T-helper 2 cell (primary cell): ENCODE data around the gene CES2.
"Not testable (repeated sequence)": the region's sequence is repeated elsewhere in the genome, so short reads cannot be mapped to it uniquely, and the experiment has no call there.

Experiments
- DNase-seq, 5 experiments: peaks; one replicate each; pipeline versions ENCODE4 v3.0.0 to v3.0.0-alpha.2; 2012 to 2022
- total RNA-seq, 2 donors: gene quantifications; one replicate each; lab custom pipeline; 2026; lab: John Stamatoyannopoulos, UW

Gene CES2, protein sequence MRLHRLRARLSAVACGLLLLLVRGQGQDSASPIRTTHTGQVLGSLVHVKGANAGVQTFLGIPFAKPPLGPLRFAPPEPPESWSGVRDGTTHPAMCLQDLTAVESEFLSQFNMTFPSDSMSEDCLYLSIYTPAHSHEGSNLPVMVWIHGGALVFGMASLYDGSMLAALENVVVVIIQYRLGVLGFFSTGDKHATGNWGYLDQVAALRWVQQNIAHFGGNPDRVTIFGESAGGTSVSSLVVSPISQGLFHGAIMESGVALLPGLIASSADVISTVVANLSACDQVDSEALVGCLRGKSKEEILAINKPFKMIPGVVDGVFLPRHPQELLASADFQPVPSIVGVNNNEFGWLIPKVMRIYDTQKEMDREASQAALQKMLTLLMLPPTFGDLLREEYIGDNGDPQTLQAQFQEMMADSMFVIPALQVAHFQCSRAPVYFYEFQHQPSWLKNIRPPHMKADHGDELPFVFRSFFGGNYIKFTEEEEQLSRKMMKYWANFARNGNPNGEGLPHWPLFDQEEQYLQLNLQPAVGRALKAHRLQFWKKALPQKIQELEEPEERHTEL
- 30.5 to 30.9 reads per million in 2 donors for total RNA-seq

DNA sequence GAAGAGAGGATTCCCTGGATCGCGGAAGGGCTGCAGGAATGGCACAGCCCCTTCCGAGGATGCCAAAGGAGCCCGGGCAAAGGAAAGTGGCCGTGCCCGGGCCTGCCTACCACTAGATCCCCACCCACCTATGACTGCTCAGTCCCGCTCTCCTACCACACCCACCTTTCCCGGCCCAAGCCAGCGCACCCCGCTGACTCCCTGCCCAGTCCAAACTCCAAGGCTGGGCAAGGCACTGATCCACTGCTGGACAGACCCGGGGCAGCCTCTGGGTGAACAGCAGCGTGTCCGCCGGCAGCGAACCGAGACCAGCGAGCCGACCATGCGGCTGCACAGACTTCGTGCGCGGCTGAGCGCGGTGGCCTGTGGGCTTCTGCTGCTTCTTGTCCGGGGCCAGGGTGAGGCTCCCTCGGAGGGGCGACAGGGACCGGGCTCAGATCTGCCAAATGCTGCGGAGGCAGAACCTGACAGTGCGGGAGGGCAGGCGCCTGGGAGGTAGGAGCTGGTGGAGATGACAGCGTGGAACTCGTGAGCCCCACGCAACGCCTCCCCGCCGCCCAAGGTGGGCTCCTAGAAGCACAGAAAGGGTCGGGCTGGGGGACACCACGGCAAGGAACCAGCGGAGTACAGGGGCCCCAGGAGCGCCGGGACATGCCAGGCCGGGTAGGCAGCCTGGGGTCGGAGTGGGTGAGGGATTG is at the start of gene CES2:
CES2 (plus strand) TSS at position 203 of the 698 bp plus-strand sequence; CDS start at position 323, 120 bp downstream.
- DNase-seq = no peak

DNA sequence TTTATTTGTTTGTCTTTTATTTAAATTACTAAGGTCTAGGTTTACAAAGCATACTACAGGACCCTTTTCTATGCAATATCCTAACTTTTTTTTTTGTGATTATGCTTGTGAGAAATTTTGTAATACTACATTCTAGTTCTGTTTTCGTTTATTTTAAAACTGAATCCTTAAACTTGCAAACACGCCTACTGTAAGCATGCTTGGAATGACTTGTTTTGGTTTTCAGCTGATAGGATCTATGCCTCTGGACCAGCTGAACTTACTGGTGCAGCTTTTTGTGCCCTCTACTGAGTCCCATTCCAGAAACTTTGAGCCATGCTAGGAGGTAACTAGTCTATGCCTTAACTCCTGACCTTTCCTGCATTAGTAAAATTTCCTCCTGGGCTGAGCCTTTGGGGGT is 49.0 kb upstream of the CES2 start:
- no peak for DNase-seq

DNA sequence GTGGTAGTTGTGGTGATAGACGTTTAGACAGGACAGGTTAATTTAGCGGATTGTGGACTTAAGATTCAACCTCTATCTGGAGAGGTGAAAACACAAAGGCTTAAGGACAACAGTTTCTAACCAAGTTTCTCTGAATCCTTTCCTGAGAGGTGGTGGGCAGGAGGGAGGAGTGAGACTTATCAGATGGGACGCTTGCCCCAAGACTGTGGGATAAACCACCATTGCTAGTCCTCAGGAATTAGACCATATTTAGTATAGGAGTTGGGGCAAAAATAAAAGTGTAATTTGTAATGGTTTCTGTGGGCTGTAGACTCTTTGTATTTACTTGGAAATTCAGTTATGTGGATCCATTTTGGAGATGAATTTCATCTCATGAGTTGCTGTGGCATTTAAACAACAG is 48.4 kb upstream of the CES2 start:
- DNase-seq = no peak

DNA sequence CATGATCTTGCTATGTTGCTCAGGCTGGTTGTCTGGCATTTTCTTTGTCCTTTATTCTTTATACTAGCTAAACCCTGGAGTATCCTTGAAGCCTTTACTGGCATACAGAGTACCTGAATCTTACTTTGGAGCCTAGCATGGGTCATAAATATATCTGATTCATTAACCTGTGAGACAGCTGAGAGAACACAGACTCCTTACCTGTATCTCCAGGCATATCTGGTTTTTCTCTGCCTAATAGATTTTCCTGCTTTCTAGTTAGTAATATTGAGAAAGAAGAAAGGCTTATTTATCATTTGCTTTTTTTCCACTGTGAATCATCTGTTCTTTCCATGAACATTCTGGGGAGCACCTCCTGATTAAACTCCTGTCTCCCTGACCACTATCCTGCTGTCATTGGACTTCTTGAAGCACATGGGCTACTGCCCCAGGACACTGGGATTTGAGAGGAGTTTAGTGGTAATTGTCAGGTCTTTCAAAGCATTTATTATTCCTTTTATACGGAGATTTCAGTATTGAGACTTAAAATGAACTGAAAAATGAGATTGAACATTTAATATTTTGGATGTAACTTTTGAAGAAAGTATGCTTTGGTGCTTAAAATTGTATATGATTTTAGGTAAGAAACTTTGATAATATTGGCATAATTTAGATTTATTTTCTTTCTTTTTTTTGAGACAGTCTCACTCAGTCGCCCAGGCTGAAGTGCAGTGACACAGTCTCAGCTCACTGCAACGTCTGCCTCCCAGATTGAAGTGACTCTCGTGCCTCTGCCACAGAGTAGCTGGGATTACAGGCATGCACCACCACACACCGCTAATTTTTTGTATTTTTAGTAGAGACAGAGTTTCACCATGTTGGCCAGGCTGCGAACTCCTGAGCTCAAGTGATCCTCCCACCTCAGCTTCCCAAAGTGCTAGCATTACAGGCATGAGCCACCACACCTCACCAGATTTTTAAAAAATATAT is 46.4 kb upstream of the CES2 start:
- no peak for DNase-seq

DNA sequence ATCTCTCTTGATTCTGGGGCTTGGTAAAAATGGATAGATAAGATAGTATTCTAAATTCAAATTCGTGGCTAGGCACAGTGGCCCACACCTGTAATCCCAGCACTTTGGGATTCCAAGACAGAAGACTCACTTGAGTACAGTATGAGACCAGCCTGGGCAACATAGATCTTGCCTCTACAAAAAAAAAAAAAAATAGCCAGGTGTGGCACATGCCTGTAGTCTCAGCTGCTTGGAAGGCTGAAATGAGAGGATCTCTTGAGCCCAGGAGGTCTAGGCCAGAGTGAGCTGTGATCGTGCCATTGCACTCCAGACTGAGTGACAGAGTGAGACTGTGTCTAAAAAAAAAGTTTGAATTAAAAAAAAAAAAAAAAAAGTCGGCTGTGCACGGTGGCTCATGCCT is 45.7 kb upstream of the CES2 start:
- DNase-seq = no peak

DNA sequence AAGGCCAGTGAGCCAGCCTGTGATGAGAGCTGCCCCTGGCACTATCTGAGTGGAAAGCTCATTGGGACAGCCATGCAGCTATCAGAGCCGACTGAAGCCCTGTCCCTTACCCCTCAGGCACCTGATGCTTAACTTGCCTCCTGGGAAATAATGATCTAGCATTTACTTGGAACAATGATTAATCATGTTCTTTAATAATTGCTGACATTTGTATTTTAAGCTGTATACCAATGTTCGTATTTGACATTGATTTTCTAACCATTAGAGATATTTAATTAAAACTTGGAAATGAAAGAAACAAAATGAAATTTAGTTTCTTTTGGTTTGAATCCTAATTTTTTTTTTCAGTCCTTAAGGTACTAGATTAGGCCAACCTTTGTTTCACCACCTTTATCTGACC is 44.5 kb upstream of the CES2 start:
- DNase-seq = no peak

DNA sequence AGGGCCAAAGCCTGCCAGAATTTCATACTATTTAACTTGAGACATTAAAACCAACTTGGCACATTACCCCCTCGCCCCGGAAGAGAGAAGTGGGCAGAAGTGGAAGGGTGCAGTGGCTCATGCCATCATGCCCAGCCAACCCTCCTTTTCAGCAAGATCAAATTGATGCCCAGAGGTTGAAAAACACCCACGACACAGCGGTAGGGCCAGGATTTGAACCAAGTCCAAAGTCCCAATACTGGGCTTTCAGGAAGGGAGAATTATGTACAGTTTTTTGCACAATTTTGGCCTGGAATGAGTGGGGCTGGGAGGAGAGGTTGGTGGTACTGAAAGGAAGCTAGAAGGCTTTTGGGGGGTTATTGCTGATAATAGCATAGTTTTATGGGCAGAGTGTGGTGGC is 44.0 kb upstream of the CES2 start:
- DNase-seq = no peak

DNA sequence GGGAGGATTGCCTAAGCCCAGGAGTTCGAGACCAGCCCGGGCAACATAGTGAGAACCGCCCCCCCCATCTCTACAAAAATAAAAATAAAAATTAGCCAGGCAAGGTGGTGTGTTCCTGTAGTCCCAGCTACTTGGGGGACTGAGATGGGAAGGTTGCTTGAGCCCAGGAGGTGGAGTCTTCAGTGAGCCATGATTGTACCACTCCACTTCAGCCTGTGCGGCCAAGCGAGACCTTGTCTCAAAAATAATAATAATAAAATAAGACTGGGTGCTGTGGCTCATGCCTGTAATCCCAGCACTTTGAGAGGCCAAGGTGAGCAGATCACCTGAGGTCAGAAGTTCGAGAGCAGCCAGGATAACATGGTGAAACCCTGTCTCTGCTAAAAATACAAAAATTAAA is 43.5 kb upstream of the CES2 start:
- DNase-seq = no peak

DNA sequence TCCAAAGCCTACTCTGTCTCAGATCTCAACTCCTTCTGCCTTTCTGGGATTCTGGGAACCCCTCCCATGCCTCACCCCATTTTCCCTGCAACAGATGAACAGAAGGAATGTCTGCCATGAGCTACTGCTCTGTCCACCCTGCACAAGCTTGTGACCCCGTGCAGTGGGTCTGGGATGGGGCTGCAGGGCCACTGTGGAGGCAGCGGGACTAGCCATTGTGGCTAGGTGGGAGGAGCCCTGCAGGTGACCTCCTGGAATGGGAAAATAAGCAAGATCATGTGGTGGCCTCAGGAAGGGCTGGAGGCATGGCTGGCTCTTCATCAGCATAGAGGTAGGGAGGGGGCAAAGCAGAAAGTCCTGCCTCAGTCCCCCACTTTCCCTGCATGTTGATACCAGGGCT is 41.3 kb upstream of the CES2 start:
- DNase-seq = no peak

DNA sequence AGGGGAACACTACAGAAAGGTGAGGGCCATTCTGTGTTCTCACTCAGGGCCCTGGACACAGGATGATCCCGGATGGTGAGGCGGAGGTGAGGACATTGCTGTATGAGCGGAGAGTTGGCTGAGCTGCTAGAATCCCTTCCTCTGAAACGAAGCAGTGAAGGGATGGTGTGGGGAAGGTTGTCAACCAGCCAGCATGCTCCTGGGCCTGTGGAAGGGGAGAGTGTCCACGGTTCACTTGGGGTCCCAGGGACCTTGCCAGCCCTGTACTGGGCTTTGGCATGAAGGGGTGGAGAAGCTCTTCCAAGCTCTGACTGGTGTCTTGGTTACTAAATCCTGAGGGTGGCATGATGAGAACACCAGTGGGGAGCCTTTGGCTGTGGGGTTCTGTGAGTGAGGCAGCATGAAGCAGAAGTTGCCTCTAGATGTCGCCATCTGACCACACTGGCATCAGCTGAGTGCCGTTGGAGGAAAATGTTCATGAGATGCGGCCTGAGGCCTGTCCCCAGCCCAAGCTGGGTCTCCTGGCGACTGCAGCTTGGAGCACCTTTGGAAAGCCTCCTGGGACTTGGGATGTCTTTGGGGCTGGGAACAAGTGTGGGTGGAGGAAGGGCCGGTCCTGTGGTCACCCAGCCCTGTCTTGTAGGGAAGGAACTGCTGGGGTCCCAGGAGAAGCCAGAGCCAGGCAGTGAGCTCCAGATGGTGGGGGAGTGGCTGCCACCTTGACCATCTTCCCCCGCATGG is 40.2 kb upstream of the CES2 start:
- peak in 4 of 5 experiments; percentile 20 to 76 (median 23) for DNase-seq

DNA sequence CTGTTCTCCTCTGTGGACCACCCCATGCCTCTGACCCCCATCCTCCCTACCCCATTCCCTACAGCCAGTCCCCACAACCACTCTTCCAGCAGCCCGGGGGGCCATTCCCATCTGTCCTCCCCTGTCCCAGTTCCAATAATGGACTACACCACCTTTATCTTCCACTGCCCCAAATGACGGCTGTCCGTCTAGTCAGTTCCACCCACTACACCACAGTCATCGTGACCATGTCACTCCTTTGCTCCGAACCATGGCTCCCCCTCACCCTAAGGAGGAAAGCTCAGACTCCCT is 39.7 kb upstream of the CES2 start:
- no peak for DNase-seq

DNA sequence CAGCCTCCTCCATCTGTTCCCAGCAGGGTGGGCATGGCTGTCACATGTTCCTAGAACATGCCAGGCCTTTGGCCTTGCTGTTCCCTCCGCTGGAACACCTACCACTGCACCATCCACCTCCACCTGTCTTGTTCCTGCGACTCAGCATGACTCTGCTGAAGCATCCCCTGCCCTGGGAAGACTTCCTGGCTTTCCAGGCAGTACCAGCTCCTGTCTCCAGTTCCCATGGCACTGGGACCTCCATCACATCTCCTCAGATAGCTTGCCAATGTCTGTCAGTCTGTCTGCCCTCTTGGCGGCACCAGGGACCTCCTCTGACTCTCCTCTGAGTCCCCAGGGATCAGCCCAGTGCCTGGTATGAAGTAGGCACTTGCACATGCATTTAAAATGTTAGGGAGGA is 39.3 kb upstream of the CES2 start:
- DNase-seq = no peak

DNA sequence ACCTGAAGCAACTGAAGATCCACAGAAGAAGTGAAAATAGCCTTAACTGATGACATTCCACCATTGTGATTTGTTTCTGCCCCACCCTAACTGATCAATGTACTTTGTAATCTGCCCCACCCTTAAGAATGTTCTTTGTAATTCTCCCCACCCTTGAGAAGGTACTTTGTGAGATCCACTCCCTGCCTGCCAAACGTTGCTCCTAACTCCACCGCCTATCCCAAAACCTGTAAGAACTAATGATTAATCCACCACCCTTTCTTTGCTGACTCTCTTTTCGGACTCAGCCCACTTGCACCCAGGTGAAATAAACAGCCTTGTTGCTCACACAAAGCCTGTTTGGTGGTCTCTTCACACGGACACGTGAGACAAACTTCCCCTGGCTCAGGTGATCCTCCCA is 38.6 kb upstream of the CES2 start:
- DNase-seq = not testable (repeated sequence)

DNA sequence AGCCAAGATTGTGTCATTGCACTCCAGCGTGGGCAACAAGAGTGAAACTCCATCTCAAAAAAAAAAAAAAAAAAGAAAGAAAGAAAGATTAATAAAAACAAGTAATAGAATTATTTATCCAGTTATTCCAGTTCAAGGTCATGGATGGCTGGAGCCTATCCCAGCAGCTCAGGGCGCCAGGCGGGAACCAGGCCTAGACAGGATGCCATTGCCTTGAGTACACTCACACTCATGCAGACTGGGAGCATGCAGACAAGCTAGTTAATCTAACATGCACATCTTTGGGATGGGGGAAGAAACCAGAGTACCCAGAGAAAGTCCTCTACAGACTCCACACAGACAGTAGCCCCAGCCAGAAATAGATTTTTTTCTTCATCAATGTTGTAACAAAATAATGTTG is 37.1 kb upstream of the CES2 start:
- DNase-seq = no peak

DNA sequence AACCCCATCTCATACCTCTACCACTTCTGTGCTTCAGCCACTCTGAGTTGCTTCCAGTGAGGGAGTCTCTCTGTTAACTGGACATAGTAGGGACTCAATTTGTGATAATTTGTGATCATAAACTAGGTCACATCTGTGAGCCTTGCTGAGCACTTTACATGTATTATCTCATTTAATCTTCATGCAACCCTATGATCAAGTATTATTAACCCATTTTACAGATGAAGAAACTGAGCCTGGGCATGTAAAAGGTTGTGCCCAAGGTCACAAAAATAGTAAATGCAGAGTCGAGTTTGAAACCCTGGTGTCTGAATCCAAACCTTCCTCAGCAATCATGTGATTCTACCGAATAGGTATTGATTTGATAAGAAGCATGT is 36.4 kb upstream of the CES2 start:
- DNase-seq = no peak

DNA sequence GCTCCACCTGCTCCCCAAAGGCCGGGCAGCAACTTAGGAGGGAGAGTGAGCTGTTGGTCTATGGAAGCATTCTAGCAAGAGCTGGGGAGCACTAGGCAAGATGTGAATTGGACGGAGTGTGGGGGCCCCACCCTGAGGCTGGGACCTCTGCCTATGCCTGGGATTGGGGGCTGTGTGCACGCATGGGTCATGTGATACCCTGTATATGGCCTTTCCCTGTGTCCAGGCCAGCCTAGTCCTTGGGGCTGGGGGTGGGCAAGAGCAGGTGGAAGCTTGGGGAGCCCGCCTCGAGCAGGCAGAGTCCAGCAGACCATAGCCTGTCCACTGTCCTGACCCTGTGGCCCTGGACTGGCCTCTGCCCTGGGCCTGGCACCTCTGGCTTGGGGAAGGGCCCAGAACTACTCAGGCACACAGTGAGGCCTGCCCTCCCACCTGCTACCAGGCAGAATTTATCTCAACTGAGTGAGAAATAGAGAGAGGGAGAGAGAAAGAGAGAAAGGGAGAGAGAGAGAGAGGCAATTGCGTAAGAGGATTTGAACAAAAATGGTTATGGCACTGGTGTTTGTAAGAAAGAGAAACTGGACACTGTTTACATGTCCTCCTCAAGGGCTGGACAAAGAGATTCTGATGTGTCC is 35.9 kb upstream of the CES2 start:
- DNase-seq = no peak

DNA sequence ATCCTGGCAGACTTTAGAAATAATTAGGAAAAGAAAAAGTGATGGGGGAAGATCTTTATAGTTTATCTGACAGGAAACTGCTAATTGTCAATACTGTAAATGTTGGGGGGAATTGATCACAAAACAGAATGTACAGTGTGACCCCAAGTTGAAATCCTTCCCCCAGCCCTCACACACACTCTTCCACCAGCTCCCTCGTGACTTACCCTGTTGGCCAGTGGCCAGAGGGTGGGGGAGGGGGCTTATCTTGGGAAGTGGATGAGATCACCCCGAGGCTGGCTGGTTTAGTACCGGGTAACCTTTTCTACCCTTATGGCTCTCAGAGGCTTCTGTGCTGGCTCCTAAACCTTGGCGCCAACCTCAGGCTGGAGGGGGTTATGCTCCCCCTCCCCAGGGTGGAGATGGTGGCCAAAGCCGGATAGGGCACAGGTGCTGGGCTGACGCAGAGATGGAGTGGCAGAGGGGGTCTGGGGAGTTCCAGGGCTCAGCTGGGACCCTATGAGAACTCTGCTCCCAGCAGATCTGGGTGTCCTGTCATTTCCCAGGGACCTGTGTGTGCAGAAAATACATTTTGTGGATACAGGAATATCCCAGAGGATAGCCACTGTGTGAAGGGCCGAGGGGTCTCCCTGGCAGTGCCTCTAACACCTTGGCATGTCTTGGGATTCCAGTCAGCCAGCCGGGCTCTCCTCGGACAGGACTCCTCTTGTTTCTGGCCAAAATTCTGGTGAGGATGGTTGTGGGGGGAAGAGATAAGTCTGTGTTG is 35.2 kb upstream of the CES2 start:
- no peak for DNase-seq

DNA sequence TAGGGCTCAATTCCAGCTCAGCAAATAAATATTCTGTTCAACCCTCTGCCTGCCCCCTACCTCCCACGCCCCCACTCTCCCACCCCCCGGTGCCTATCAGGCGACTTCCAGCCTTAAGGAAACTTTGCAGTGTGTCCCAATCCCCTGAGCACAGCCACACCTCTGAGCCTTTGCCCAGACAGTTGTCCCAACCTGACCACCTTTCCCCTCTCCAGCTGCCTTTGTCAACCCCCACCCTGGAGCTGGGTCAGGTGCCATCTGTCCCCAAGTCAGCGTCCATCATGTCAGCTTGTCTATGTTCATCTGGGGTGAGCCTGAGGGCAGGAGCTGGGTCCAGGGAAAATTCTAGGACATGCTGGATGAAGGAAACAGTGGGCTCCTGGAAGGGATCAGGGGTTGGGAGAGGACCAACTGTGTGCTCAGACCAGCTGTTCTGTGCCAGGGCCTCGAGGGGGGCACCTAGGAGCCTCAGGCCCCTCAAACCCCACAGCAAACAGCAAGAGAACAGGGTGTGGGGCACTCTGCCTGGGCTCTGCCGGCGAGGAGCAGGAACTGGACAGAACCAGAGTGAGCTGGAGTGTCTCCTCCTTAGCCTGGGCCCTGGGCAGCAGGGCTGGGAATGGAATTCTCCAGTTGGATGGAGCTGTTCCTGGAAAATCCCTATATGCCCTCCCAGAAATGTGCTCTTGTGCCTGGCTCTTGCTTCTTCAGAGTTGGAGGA is 34.4 kb upstream of the CES2 start:
- no peak for DNase-seq

DNA sequence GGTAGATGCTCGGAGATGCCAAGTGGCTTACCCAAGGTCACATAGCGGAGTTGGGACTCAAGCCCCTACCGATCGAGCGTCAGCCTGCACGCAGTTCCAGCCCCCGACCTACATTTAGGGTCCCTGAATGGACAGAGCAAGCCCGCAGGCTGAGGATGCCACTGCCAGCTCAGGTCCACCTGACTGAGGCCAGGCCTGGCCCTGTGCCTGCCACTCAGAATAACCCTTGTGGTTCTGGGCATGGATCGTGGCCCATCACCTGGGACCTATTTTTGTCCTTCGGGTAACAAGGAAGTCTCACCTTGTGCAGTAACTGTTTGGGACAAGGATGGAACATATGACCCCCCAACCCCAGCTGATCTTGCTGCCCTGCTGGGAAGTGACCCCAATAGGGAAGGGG is 33.7 kb upstream of the CES2 start:
- DNase-seq = no peak
